Head of caudate nucleus (tissue), 42 donors: Measurements from ENCODE around the gene SEPTIN1.
"Not testable (repeated sequence)": the region's sequence is repeated elsewhere in the genome, so short reads cannot be mapped to it uniquely, and the experiment has no call there.

Experiments
- DNase-seq, 42 donors: peaks; one replicate each; pipeline versions ENCODE4 v3.0.0 to v3.0.0-alpha.2; 2020 to 2021; ENCODE audit warnings: mixed read lengths in 7 of 42
- intact Hi-C: fragments of 100-400 bp; cut with DNase I; formaldehyde crosslinking; loops from one replicate; pipeline ENCODE4 v1.15.0; 2022

SEPTIN1 gene

GRCh38 chr16:30351586-30352419, 30.6 kb downstream of the SEPTIN1 start:
- peak in 41 of 42 donors; percentile 46 to 92 (median 80) for DNase-seq

GRCh38 chr16:30351001-30351441, 31.3 kb downstream of the SEPTIN1 start:
- intact Hi-C loops, result no loop called here
- peak in 1 of 42 donors; percentile 28 for DNase-seq

More at GRCh38 chr16:30351586-30352419, 30.6 kb downstream of the SEPTIN1 start:
- intact Hi-C loops, result no loop called here

GRCh38 chr16:30350134-30350871, 32.1 kb downstream of the SEPTIN1 start:
- no peak for DNase-seq

GRCh38 chr16:30349675-30350074, 32.7 kb downstream of the SEPTIN1 start:
- DNase-seq, result peak in 1 of 42 donors; percentile 4
- intact Hi-C loops, result no loop called here

More at GRCh38 chr16:30350134-30350871, 32.1 kb downstream of the SEPTIN1 start:
- intact Hi-C loops, result no loop called here

- peak in 1 of 42 donors; percentile 0 for DNase-seq
- intact Hi-C loops, result no loop called here
Observed at GRCh38 chr16:30348929-30349328, 33.4 kb downstream of the SEPTIN1 start.

GRCh38 chr16:30348113-30348512, 34.2 kb downstream of the SEPTIN1 start:
- DNase-seq, result no peak
- intact Hi-C loops, result no loop called here

GRCh38 chr16:30346286-30346685, 36.1 kb downstream of the SEPTIN1 start:
- no peak for DNase-seq
- intact Hi-C loops, result no loop called here

- intact Hi-C loops, result not testable (repeated sequence)
- peak in 1 of 42 donors; percentile 23 for DNase-seq
Observed at GRCh38 chr16:30343491-30343820, 38.9 kb downstream of the SEPTIN1 start.

- peak in 1 of 42 donors; percentile 22 for DNase-seq
- intact Hi-C loops, result no loop called here
Observed at GRCh38 chr16:30342751-30343490, 39.4 kb downstream of the SEPTIN1 start.

GRCh38 chr16:30341971-30342370, 40.4 kb downstream of the SEPTIN1 start:
- DNase-seq, result peak in 1 of 42 donors; percentile 2
- intact Hi-C loops, result not testable (repeated sequence)

GRCh38 chr16:30340621-30341020, 41.7 kb downstream of the SEPTIN1 start:
- peak in 36 of 42 donors; percentile 18 to 86 (median 54) for DNase-seq
- intact Hi-C loops, result no loop called here

- DNase-seq, intact Hi-C loops: not testable (repeated sequence)
Observed at GRCh38 chr16:30338715-30339114, 43.6 kb downstream of the SEPTIN1 start.

GRCh38 chr16:30337964-30338357, 44.4 kb downstream of the SEPTIN1 start:
- intact Hi-C loops, result not testable (repeated sequence)
- peak in 3 of 42 donors; percentile 1 to 9 (median 9) for DNase-seq

GRCh38 chr16:30335598-30336474, 46.5 kb downstream of the SEPTIN1 start:
- intact Hi-C loops, result no loop called here
- DNase-seq, result peak in 6 of 42 donors; percentile 6 to 38 (median 12)

- intact Hi-C loops, result not testable (repeated sequence)
- DNase-seq, result peak; percentile 66 to 94 (median 87)
Observed at GRCh38 chr16:30335028-30335597, 47.2 kb downstream of the SEPTIN1 start.

GRCh38 chr16:30334473-30334989, 47.8 kb downstream of the SEPTIN1 start:
- intact Hi-C loops, result not testable (repeated sequence)
- peak in 34 of 42 donors; percentile 31 to 73 (median 54) for DNase-seq
